Gastrocnemius medialis (tissue), 4 donors: ENCODE results near the gene HDAC7. TPM values are rescaled to one million over a fixed set of nuclear protein-coding genes. Genes with fewer than 3 reads are reported as not detected.

Experiments
- ATAC-seq, 2 donors: fragments of 150-250 bp; one replicate each; pipeline ENCODE4 v1.9.1; 2016
- DNase-seq, 2 donors: peaks; one replicate each; pipeline ENCODE4 v3.0.0-alpha.2; 2019
- H3K27ac ChIP-seq, 4 donors: fragments of 200-600 bp; sonication (generic); 1 replicate in 1 of 4; 2 replicates in 3 of 4; pipeline ENCODE4 v1.5.1; 2016 to 2018; ENCODE audit warnings: mild to moderate bottlenecking in 2 of 4, moderate library complexity in 1 of 4
- H3K27me3 ChIP-seq, 3 donors: fragments of 200-600 bp; sonication (generic) in 2 of 3; 1 replicate in 1 of 3; 2 replicates in 2 of 3; pipeline versions ENCODE4 v1.5.1 to v1.6.0; 2016 to 2019; ENCODE audit warnings: mild to moderate bottlenecking in 1 of 3, moderate library complexity in 1 of 3
- H3K36me3 ChIP-seq, 2 donors: fragments of 200-600 bp; sonication (generic) in 1 of 2; one replicate each; pipeline ENCODE4 v1.5.1; 2017 to 2018
- H3K4me1 ChIP-seq, 2 donors: fragments of 200-600 bp; sonication (generic) in 1 of 2; one replicate each; pipeline ENCODE4 v1.5.1; 2016 to 2017; ENCODE audit warnings: mild to moderate bottlenecking in 2 of 2
- H3K4me3 ChIP-seq, 4 donors: fragments of 200-600 bp; sonication (generic) in 3 of 4; 1 replicate in 1 of 4; 2 replicates in 3 of 4; pipeline ENCODE4 v1.5.1; 2016 to 2019; ENCODE audit warnings: mild to moderate bottlenecking in 2 of 4
- H3K9me3 ChIP-seq, 3 donors: fragments of 200-600 bp; sonication (generic) in 2 of 3; 1 replicate in 1 of 3; 2 replicates in 2 of 3; pipeline ENCODE4 v1.5.1; 2016 to 2019
- CTCF ChIP-seq, 5 experiments: fragments of 450-650 bp in 3 of 5; fragments of 200-600 bp in 2 of 5; sonication (generic) in 2 of 5; IDR thresholded peaks in 4 of 5; conservative IDR thresholded peaks in 1 of 5; 1 replicate in 4 of 5; 2 replicates in 1 of 5; pipeline ENCODE4 v1.5.1; 2016 to 2019; ENCODE audit warnings: antibody characterized with exemption in 5 of 5, mild to moderate bottlenecking in 3 of 5, moderate library complexity in 3 of 5
- POLR2A ChIP-seq, 2 donors: fragments of 450-650 bp; IDR thresholded peaks; one replicate each; pipeline ENCODE4 v1.6.1; 2017; ENCODE audit warnings: antibody characterized with exemption in 2 of 2, mild to moderate bottlenecking in 2 of 2, moderate library complexity in 2 of 2
- in situ Hi-C, 4 donors: fragments of 200-750 bp; cut with MboI; loops; one replicate each; pipeline versions ENCODE4 v1.15.0 to v1.8.0; 2017; ENCODE audit warnings: low sequenced_read_pairs in 4 of 4
- intact Hi-C: fragments of 100-400 bp; cut with DNase I; formaldehyde crosslinking; loops from one replicate; pipeline ENCODE4 v1.15.1; 2023; ENCODE audit warnings: low total_unique reads
- total RNA-seq, 4 donors: library from RNA; depleted of rRNA; stranded (reverse); fragments of >200 nt; gene quantifications; one replicate each; pipeline versions ENCODE4 v1.1.0 to v1.2.3, GENCODE V29; 2016

The HDAC7 gene
- total RNA-seq, 4 donors from 2014 or later = 12.2 to 27.1 (median 17.0) TPM

- Histone ChIP-seq H3K36me3 (peaks cover 0 to 17% of the 10 kb centered on the region in 2 donors), H3K4me1 (peaks cover 80 to 88% of the 10 kb centered on the region in 2 donors), H3K9me3 (no peaks in the 10 kb centered on the region), H3K4me3 (no peak overlapping the region), H3K27ac (peak overlapping the region; percentile 33 to 86 (median 82)), H3K27me3 (no peaks in the 10 kb centered on the region)
- TF ChIP-seq CTCF (IDR thresholded peaks at IDR 0.05 in 4 of 5, conservative IDR thresholded peaks at IDR 0.05 in 1 of 5) = no peak
- no peak for TF ChIP-seq POLR2A (IDR thresholded peaks at IDR 0.05)
- ATAC-seq (no peak), DNase-seq (no peak)
- in situ Hi-C loops = no loop called here
- intact Hi-C loops = loop anchor here (2.0 kb wide), 1 partner anchor 17 kb away; the partner anchor contains the start of gene HDAC7
Measured at GRCh38 chr12:47801170-47801903, 18.4 kb downstream of the HDAC7 start.

- intact Hi-C loops = loop anchor here (2.0 kb wide), 1 partner anchor 18 kb away; the partner anchor contains the start of gene HDAC7
- Histone ChIP-seq H3K27ac (peak overlapping the region; percentile 74 to 86 (median 82)), H3K9me3 (no peaks in the 10 kb centered on the region), H3K4me3 (no peak overlapping the region), H3K4me1 (peaks cover 73 to 80% of the 10 kb centered on the region in 2 donors), H3K27me3 (no peaks in the 10 kb centered on the region), H3K36me3 (peaks cover 0 to 24% of the 10 kb centered on the region in 2 donors)
- TF ChIP-seq POLR2A (IDR thresholded peaks at IDR 0.05) (no peak), CTCF (IDR thresholded peaks at IDR 0.05 in 4 of 5, conservative IDR thresholded peaks at IDR 0.05 in 1 of 5) (no peak)
- DNase-seq (no peak), ATAC-seq (no peak)
- in situ Hi-C loops = no loop called here
Measured at GRCh38 chr12:47800582-47800981, 19.1 kb downstream of the HDAC7 start.

GRCh38 chr12:47799357-47799955 lies 20.2 kb downstream of the HDAC7 start:
- no peaks in the 10 kb centered on the region for H3K9me3 ChIP-seq
- intact Hi-C loops = loop anchor here (1.0 kb wide), 1 partner anchor 38 kb away; no protein-coding TSS in a partner anchor
- peaks cover 0 to 35% of the 10 kb centered on the region in 2 donors for H3K36me3 ChIP-seq
- peak overlapping the region; percentile 74 to 86 (median 82) for H3K27ac ChIP-seq
- DNase-seq = peak; percentile 83 to 95
- H3K4me3 ChIP-seq = no peak overlapping the region
- peak; percentile 90 to 97 for ATAC-seq
- peaks cover 62 to 69% of the 10 kb centered on the region in 2 donors for H3K4me1 ChIP-seq
- in situ Hi-C loops = no loop called here
- H3K27me3 ChIP-seq = no peaks in the 10 kb centered on the region
- TF ChIP-seq CTCF (IDR thresholded peaks at IDR 0.05 in 4 of 5, conservative IDR thresholded peaks at IDR 0.05 in 1 of 5) (no peak), POLR2A (IDR thresholded peaks at IDR 0.05) (no peak)

GRCh38 chr12:47798382-47798948 lies 21.2 kb downstream of the HDAC7 start:
- DNase-seq (no peak), ATAC-seq (no peak)
- H3K4me1 ChIP-seq = peaks cover 56 to 68% of the 10 kb centered on the region in 2 donors
- H3K27me3 ChIP-seq = no peaks in the 10 kb centered on the region
- in situ Hi-C loops = no loop called here
- H3K27ac ChIP-seq = peak overlapping the region; percentile 74 to 86 (median 82)
- intact Hi-C loops = no loop called here
- no peak overlapping the region for H3K4me3 ChIP-seq
- TF ChIP-seq POLR2A (IDR thresholded peaks at IDR 0.05) (no peak), CTCF (IDR thresholded peaks at IDR 0.05 in 4 of 5, conservative IDR thresholded peaks at IDR 0.05 in 1 of 5) (no peak)
- H3K36me3 ChIP-seq = peaks cover 0 to 45% of the 10 kb centered on the region in 2 donors
- no peaks in the 10 kb centered on the region for H3K9me3 ChIP-seq
